ENCODE data around the gene SLC15A1. TPM values are rescaled to one million over a fixed set of nuclear protein-coding genes. Genes with fewer than 3 reads are reported as not detected.

SLC15A1 gene
- total RNA-seq, 1 experiment from 2014 or later: 1.9 TPM

DNA sequence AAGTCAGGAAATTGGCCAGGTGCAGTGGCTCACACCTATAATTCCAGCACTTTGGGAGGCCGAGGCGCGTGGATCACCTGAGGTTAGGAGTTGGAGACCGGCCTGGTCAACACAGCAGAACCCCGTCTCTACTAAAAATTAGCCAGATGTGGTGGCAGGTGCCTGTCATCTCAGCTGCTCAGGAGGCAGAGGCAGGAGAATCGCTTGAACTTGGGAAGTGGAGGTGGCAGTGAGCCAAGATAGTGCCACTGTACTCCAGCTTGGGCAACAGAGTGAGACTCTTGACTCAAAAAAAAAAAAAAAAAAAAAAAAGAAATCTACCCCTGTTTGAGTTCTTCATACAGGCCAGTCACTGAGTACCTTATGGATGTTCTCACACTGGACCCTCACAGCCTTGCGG lies 42.0 kb downstream of the SLC15A1 start:
- no peaks in the 10 kb centered on the region for H4K20me1 ChIP-seq (ENCODE audit: control insufficient read depth, insufficient read depth, insufficient read length)
- no peak overlapping the region for H4K91ac ChIP-seq (ENCODE audit: insufficient read length, low read depth, low read length)
- H3K27me3 ChIP-seq (ENCODE audit: insufficient read depth, low read length): no peaks in the 10 kb centered on the region
- H3K79me2 ChIP-seq (ENCODE audit: insufficient read depth, low read length): no peaks in the 10 kb centered on the region
- no peak overlapping the region for H4K5ac ChIP-seq (ENCODE audit: insufficient read length, low read depth, low read length)
- H2BK120ac ChIP-seq (ENCODE audit: low read depth, low read length, poor library complexity, severe bottlenecking): no peak overlapping the region
- WGBS (ENCODE audit: extremely low coverage, insufficient read length, low lambda C conversion rate): no CpG with 5 or more reads among the region's 7 CpGs
- no peak for DNase-seq
- H2BK5ac ChIP-seq (ENCODE audit: insufficient read length, low read length): no peak overlapping the region
- no peak overlapping the region for H3K9ac ChIP-seq (ENCODE audit: extremely low read depth, insufficient read length, low read length)
- H2AK5ac ChIP-seq (ENCODE audit: insufficient read length, low read length): no peak overlapping the region
- H2BK20ac ChIP-seq (ENCODE audit: low read depth, low read length, poor library complexity, severe bottlenecking): no peak overlapping the region
- no peak overlapping the region for H3K56ac ChIP-seq (ENCODE audit: insufficient read length, low read depth, low read length)
- Mint-ChIP-seq H3K4me3 (no peak overlapping the region), H3K9me3 (no peaks in the 10 kb centered on the region), H3K4me1 (peaks cover 0 to 3% of the 10 kb centered on the region in 2 experiments; a peak in 2 of 4 replicates), H3K27ac (no peak overlapping the region), H3K27me3 (ENCODE audit: low read depth) (no peaks in the 10 kb centered on the region), H3K36me3 (ENCODE audit: insufficient read depth in 1 of 3, low read depth in 3 of 3) (no peaks in the 10 kb centered on the region)
- H2AFZ ChIP-seq (ENCODE audit: low read length): no peak overlapping the region
- H3K23ac ChIP-seq (ENCODE audit: insufficient read length, low read depth, low read length): no peak overlapping the region
- H4K8ac ChIP-seq (replicated peaks; ENCODE audit: insufficient read length, low read depth, low read length): no peak overlapping the region
- no peak overlapping the region for H3K14ac ChIP-seq (ENCODE audit: insufficient read depth, low read length)
- TF ChIP-seq, protein P1, sequence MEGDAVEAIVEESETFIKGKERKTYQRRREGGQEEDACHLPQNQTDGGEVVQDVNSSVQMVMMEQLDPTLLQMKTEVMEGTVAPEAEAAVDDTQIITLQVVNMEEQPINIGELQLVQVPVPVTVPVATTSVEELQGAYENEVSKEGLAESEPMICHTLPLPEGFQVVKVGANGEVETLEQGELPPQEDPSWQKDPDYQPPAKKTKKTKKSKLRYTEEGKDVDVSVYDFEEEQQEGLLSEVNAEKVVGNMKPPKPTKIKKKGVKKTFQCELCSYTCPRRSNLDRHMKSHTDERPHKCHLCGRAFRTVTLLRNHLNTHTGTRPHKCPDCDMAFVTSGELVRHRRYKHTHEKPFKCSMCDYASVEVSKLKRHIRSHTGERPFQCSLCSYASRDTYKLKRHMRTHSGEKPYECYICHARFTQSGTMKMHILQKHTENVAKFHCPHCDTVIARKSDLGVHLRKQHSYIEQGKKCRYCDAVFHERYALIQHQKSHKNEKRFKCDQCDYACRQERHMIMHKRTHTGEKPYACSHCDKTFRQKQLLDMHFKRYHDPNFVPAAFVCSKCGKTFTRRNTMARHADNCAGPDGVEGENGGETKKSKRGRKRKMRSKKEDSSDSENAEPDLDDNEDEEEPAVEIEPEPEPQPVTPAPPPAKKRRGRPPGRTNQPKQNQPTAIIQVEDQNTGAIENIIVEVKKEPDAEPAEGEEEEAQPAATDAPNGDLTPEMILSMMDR (conservative IDR thresholded peaks at IDR 0.05): no peak
- H3K23me2 ChIP-seq (ENCODE audit: insufficient read length, low read depth, low read length, poor library complexity, severe bottlenecking): no peaks in the 10 kb centered on the region
- H3K18ac ChIP-seq (ENCODE audit: insufficient read length, low read depth, low read length): no peak overlapping the region
- no peak overlapping the region for H3K4me2 ChIP-seq (ENCODE audit: insufficient read depth, insufficient read length, low read length)
- no peaks in the 10 kb centered on the region for H3K4me1 ChIP-seq (ENCODE audit: insufficient read depth, low read length)
- no peaks in the 10 kb centered on the region for H3K9me3 ChIP-seq (ENCODE audit: control insufficient read depth, low read depth, low read length)
- no peak overlapping the region for H2BK12ac ChIP-seq (ENCODE audit: insufficient read length, low read depth, low read length)
- no peak overlapping the region for H3T11ph ChIP-seq (ENCODE audit: low read length)
- no peak overlapping the region for H3K27ac ChIP-seq (ENCODE audit: insufficient read length, low read depth, low read length)
- H3K79me1 ChIP-seq (ENCODE audit: insufficient read depth, low read depth, low read length, poor library complexity, severe bottlenecking): no peaks in the 10 kb centered on the region
- H3K4ac ChIP-seq (ENCODE audit: low read depth, low read length): no peak overlapping the region
- H2BK15ac ChIP-seq (ENCODE audit: low read depth, low read length): no peak overlapping the region

Measured in H9 (cell line).